ENCODE data around the gene ELOVL5. TPM values are rescaled to one million over a fixed set of nuclear protein-coding genes. Genes with fewer than 3 reads are reported as not detected.
A peak's percentile ranks its signal among the peaks of the same experiment; 100 is the strongest.

Gene ELOVL5, protein sequence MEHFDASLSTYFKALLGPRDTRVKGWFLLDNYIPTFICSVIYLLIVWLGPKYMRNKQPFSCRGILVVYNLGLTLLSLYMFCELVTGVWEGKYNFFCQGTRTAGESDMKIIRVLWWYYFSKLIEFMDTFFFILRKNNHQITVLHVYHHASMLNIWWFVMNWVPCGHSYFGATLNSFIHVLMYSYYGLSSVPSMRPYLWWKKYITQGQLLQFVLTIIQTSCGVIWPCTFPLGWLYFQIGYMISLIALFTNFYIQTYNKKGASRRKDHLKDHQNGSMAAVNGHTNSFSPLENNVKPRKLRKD
- 125 and 153 TPM in 2 replicates for total RNA-seq

DNA sequence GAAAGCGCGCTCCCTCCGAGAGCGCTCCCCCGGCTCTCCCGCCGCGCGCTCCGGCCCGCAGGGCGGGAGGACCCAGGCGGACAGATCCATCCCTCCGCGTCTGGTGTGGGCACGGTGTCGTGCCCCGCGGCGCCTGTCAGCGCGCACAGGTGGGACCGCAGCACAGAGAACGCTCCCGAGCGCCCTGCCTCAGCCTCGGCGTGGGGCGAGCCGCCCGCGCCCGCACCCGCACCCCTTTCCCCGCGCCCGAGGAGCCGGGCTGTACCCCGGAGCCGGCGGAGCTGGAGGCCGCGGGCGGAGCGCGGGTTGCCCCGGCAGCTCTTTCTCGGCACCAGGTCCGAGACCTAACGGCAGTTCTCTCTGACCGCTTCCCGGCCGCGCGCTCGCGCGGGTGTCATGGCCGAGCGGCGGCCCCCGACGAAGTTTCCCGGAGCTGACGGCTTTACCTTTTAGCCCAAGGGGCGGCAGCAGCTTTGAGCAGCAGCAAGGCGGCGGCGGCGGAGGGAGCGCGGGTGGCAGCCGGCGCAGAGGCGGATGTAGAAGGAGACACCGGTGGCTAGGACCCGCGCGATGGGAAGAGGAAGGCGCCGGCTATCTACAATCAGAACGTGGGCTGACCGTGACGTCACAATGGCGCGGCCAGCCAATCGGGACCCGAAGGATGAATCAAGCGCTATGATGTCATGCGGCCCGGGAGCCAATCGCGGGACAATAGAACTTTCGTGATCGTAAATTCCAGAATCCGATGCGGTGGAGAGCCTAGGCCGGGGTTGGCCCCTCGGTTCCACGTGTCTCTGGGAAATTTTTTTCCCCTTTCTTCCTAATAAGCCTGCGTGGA, at the start of gene ELOVL5:
Gene ELOVL5, minus strand, starts transcription at position 580 of the 838 bp plus-strand sequence. CDS start 53,251 bp downstream, outside the sequence.

Small RNAs within 50 kb of the gene (small RNA-seq; reads per million reads assigned to genes)
- gene MIR5685 (not detected), gene RNU1-136P (17.1 reads per million, percentile 95 among the genes with 10 or more reads in this experiment)

Other genes with a start within 250 kb of the ELOVL5 start
- not detected in 2 replicates for gene GCM1, start 200.1 kb downstream of the ELOVL5 start, total RNA-seq
- 24.1 and 25.5 TPM in 2 replicates for gene GCLC, start 196.2 kb upstream of the ELOVL5 start, total RNA-seq

Data from thoracic aorta endothelial cell (primary cell).